SK-N-SH treated with all-trans-retinoic acid at 6 μM for 48 hours (cell line): ENCODE measurements around the gene GNG14.

Source experiments
- ATAC-seq: fragments of 200-7000 bp; cut with Tn5 transposase; 3 replicates; pipeline ENCODE4 v1.9.1; 2020; ENCODE audit warnings: mild to moderate bottlenecking, moderate library complexity
- ARNTL ChIP-seq: fragments of 450-650 bp; formaldehyde crosslinking; IDR thresholded peaks from 2 replicates; pipeline ENCODE4 v1.5.0; 2020; ENCODE audit warnings: low read depth, mild to moderate bottlenecking, moderate library complexity, borderline replicate concordance
- CREB5 ChIP-seq: fragments of 250-450 bp; sonication (Bioruptor Pico); IDR thresholded peaks from 2 replicates; pipeline ENCODE4 v1.5.1; 2020; ENCODE audit warnings: low read depth, mild to moderate bottlenecking, moderate library complexity
- CSDC2 ChIP-seq: fragments of 250-450 bp; sonication (Bioruptor Pico); IDR thresholded peaks from 2 replicates; pipeline ENCODE4 v1.5.0; 2020; ENCODE audit warnings: mild to moderate bottlenecking, moderate library complexity
- CSRNP3 ChIP-seq: fragments of 250-450 bp; sonication (Bioruptor Pico); IDR thresholded peaks from 2 replicates; pipeline ENCODE4 v1.5.1; 2021; ENCODE audit warnings: mild to moderate bottlenecking, moderate library complexity
- ESRRG ChIP-seq: fragments of 250-450 bp; sonication (Bioruptor Pico); IDR thresholded peaks from 2 replicates; pipeline ENCODE4 v1.6.1; 2021; ENCODE audit warnings: mild to moderate bottlenecking
- GLIS3 ChIP-seq: fragments of 250-450 bp; sonication (Bioruptor Pico); IDR thresholded peaks from 2 replicates; pipeline ENCODE4 v1.5.0; 2020; ENCODE audit warnings: mild to moderate bottlenecking, moderate library complexity
- ISL1 ChIP-seq: fragments of 250-450 bp; sonication (Bioruptor Pico); IDR thresholded peaks from 2 replicates; pipeline ENCODE4 v2.1.2; 2022; ENCODE audit warnings: mild to moderate bottlenecking, moderate library complexity
- OSR1 ChIP-seq: fragments of 250-450 bp; sonication (Bioruptor Pico); IDR thresholded peaks from 2 replicates; pipeline ENCODE4 v1.8.0; 2022; ENCODE audit warnings: moderate library complexity, mild to moderate bottlenecking, inconsistent platforms
- POU6F1 ChIP-seq: fragments of 250-450 bp; sonication (Bioruptor Pico); IDR thresholded peaks from 2 replicates; pipeline ENCODE4 v1.8.0; 2021; ENCODE audit warnings: low read depth, mild to moderate bottlenecking, moderate library complexity, borderline replicate concordance
- PPARA ChIP-seq: fragments of 250-450 bp; sonication (Bioruptor Pico); IDR thresholded peaks from 2 replicates; pipeline ENCODE4 v1.5.0; 2020; ENCODE audit warnings: mild to moderate bottlenecking, borderline replicate concordance
- RARB ChIP-seq: fragments of 250-450 bp; sonication (Bioruptor Pico); IDR thresholded peaks from 2 replicates; pipeline ENCODE4 v1.8.0; 2021; ENCODE audit warnings: mild to moderate bottlenecking, moderate library complexity
- SNAI2 ChIP-seq: fragments of 250-450 bp; sonication (Bioruptor Pico); IDR thresholded peaks from 2 replicates; pipeline ENCODE4 v1.5.0; 2020; ENCODE audit warnings: mild to moderate bottlenecking, moderate library complexity
- TCF4 ChIP-seq: fragments of 250-450 bp; sonication (Bioruptor Pico); IDR thresholded peaks from 2 replicates; pipeline ENCODE4 v1.8.0; 2021; ENCODE audit warnings: mild to moderate bottlenecking, moderate library complexity, borderline replicate concordance
- TOX ChIP-seq: fragments of 250-450 bp; sonication (Bioruptor Pico); IDR thresholded peaks from 2 replicates; pipeline ENCODE4 v1.8.0; 2021; ENCODE audit warnings: mild to moderate bottlenecking, moderate library complexity, borderline replicate concordance
- ZC3H10 ChIP-seq: fragments of 250-450 bp; sonication (Bioruptor Pico); IDR thresholded peaks from 2 replicates; pipeline ENCODE4 v1.5.1; 2021; ENCODE audit warnings: mild to moderate bottlenecking, moderate library complexity
- ZFP3 ChIP-seq: fragments of 250-450 bp; sonication (Bioruptor Pico); IDR thresholded peaks from 2 replicates; pipeline ENCODE4 v1.5.0; 2020; ENCODE audit warnings: mild to moderate bottlenecking, moderate library complexity
- ZFP30 ChIP-seq: fragments of 450-650 bp; formaldehyde crosslinking; IDR thresholded peaks from 2 replicates; pipeline ENCODE4 v1.5.0; 2022; ENCODE audit warnings: mild to moderate bottlenecking, moderate library complexity
- ZNF565 ChIP-seq: fragments of 450-650 bp; formaldehyde crosslinking; conservative IDR thresholded peaks from 2 replicates; pipeline ENCODE4 v1.5.0; 2020; ENCODE audit warnings: low read depth, mild to moderate bottlenecking, moderate library complexity
- ZNF70 ChIP-seq: fragments of 450-650 bp; formaldehyde crosslinking; IDR thresholded peaks from 2 replicates; pipeline ENCODE4 v1.5.0; 2020; ENCODE audit warnings: mild to moderate bottlenecking, moderate library complexity
- ZNF8 ChIP-seq: fragments of 450-650 bp; formaldehyde crosslinking; IDR thresholded peaks from 2 replicates; pipeline ENCODE4 v1.5.0; 2020; ENCODE audit warnings: mild to moderate bottlenecking, moderate library complexity

The GNG14 gene

GRCh38 chr19:12665281-12665573, 22.6 kb upstream of the GNG14 start:
- TF ChIP-seq RARB (CRISPR knock-in tag) (no peak), GLIS3 (CRISPR knock-in tag) (no peak), ISL1 (CRISPR knock-in tag) (no peak)
- TF ChIP-seq, all 23 proteins: peak for 0
- ATAC-seq = no peak

- no peak for ATAC-seq
- TF ChIP-seq ISL1 (CRISPR knock-in tag) (no peak), TCF4 (no peak), ZNF565 (CRISPR knock-in tag) (no peak), ESRRG (CRISPR knock-in tag) (no peak), CREB5 (no peak), ZNF8 (CRISPR knock-in tag) (no peak), ZC3H10 (CRISPR knock-in tag) (no peak), ZFP3 (no peak; the same call in 1 of the 2 replicates), GLIS3 (CRISPR knock-in tag) (no peak)
These were observed 22.0 kb upstream of the GNG14 start for GRCh38 chr19:12665671-12666264.

GRCh38 chr19:12666265-12667048, 21.3 kb upstream of the GNG14 start, which contains the start of the genes MAN2B1 and WDR83:
MAN2B1 (minus strand) TSS chr19:12666742; CDS start chr19:12666701, 41 bp downstream.
WDR83 (plus strand) TSS chr19:12666807; CDS start chr19:12669791, 2,984 bp downstream.
- TF ChIP-seq ZNF8 (CRISPR knock-in tag) (no peak), ESRRG (CRISPR knock-in tag) (no peak), POU6F1 (no peak), CSDC2 (CRISPR knock-in tag) (no peak), OSR1 (CRISPR knock-in tag) (no peak), ZNF70 (no peak), CSRNP3 (CRISPR knock-in tag) (no peak), ISL1 (CRISPR knock-in tag) (no peak), PPARA (no peak), ARNTL (CRISPR knock-in tag) (no peak), SNAI2 (CRISPR knock-in tag) (no peak)
- peak; percentile 86 for ATAC-seq

- TF ChIP-seq SNAI2 (CRISPR knock-in tag) (no peak), CSDC2 (CRISPR knock-in tag) (no peak), CREB5 (no peak), ZFP30 (CRISPR knock-in tag) (no peak), PPARA (no peak), CSRNP3 (CRISPR knock-in tag) (no peak), ISL1 (CRISPR knock-in tag) (no peak), GLIS3 (CRISPR knock-in tag) (no peak), ZC3H10 (CRISPR knock-in tag) (no peak), TOX (CRISPR knock-in tag) (no peak), RARB (CRISPR knock-in tag) (no peak)
- ATAC-seq = no peak
These were observed 20.0 kb upstream of the GNG14 start for GRCh38 chr19:12667731-12668302.
